Stimulated activated CD8-positive, alpha-beta memory T cell treated with anti-CD3 and anti-CD28 coated beads, Interleukin-2, amount 100 ng/mL, for 48 hours (primary cell): ENCODE results near the gene GNGT1.
A peak's percentile ranks its signal among the peaks of the same experiment; 100 is the strongest.

ENCODE experiments used
- DNase-seq, 2 donors: peaks; one replicate each; pipeline ENCODE4 v3.0.0-alpha.2; 2020; ENCODE audit warnings: low read depth in 2 of 2

GNGT1 gene

GRCh38 chr7:93906267-93906666, at the start of gene GNGT1:
GNGT1 (plus strand) TSS chr7:93906567; CDS start chr7:93906747, 180 bp downstream.
- DNase-seq, result no peak

GRCh38 chr7:93858857-93859256, 47.5 kb upstream of the GNGT1 start:
- no peak for DNase-seq

GRCh38 chr7:93860261-93860660, 46.1 kb upstream of the GNGT1 start:
- no peak for DNase-seq

- no peak for DNase-seq
These were observed 44.9 kb upstream of the GNGT1 start for GRCh38 chr7:93861325-93861949.

GRCh38 chr7:93862651-93863050, 43.7 kb upstream of the GNGT1 start:
- DNase-seq, result no peak

GRCh38 chr7:93866886-93867285, 39.5 kb upstream of the GNGT1 start:
- DNase-seq, result no peak

- DNase-seq, result no peak
These were observed 32.3 kb upstream of the GNGT1 start for GRCh38 chr7:93873998-93874574.

- no peak for DNase-seq
These were observed 28.6 kb upstream of the GNGT1 start for GRCh38 chr7:93877742-93878141.

- no peak for DNase-seq
These were observed 27.0 kb upstream of the GNGT1 start for GRCh38 chr7:93879356-93879755.

- DNase-seq, result no peak
These were observed 23.9 kb upstream of the GNGT1 start for GRCh38 chr7:93882468-93882867.

GRCh38 chr7:93883078-93883916, 23.1 kb upstream of the GNGT1 start:
- DNase-seq, result no peak

GRCh38 chr7:93883917-93884345, 22.4 kb upstream of the GNGT1 start:
- DNase-seq, result no peak

- DNase-seq, result no peak
These were observed 21.8 kb upstream of the GNGT1 start for GRCh38 chr7:93884541-93884940.

GRCh38 chr7:93889261-93889660, 17.1 kb upstream of the GNGT1 start:
- DNase-seq, result no peak

- no peak for DNase-seq
These were observed 16.3 kb upstream of the GNGT1 start for GRCh38 chr7:93890041-93890463.

GRCh38 chr7:93890464-93891068, 15.8 kb upstream of the GNGT1 start, which contains the start of gene TFPI2:
TFPI2 (minus strand) TSS chr7:93890753; CDS start chr7:93890678, 75 bp downstream.
- DNase-seq, result peak; percentile 26

- DNase-seq, result no peak
These were observed 11.9 kb upstream of the GNGT1 start for GRCh38 chr7:93894426-93894825.

- no peak for DNase-seq
These were observed 11.3 kb upstream of the GNGT1 start for GRCh38 chr7:93894966-93895640.

GRCh38 chr7:93895859-93896600, 10.3 kb upstream of the GNGT1 start:
- no peak for DNase-seq

GRCh38 chr7:93897680-93898079, 8.7 kb upstream of the GNGT1 start:
- DNase-seq, result no peak
